OCI-LY1 (cell line): ENCODE results near the gene DACT2.
"Not testable (repeated sequence)": the region's sequence is repeated elsewhere in the genome, so short reads cannot be mapped to it uniquely, and the experiment has no call there.

ENCODE experiments used
- H2AFZ ChIP-seq: fragments of 200-600 bp; sonication (generic), shearing (Covaris generic); 2 replicates; pipeline ENCODE4 v1.6.0; 2014; ENCODE audit warnings: antibody characterized with exemption, mild to moderate bottlenecking, low read length
- H3F3A ChIP-seq: fragments of 200-600 bp; sonication (generic), shearing (Covaris generic); 2 replicates; pipeline ENCODE4 v1.6.0; 2014; ENCODE audit warnings: mild to moderate bottlenecking, antibody characterized with exemption, low read length, moderate library complexity; ENCODE audit not compliant: insufficient read depth
- H3K27ac ChIP-seq: fragments of 200-600 bp; sonication (generic); 2 replicates; pipeline ENCODE4 v1.5.1; 2014; ENCODE audit warnings: low read length, mixed run types, mild to moderate bottlenecking, low read depth; ENCODE audit not compliant: poor library complexity, severe bottlenecking
- H3K27me3 ChIP-seq: fragments of 200-600 bp; sonication (generic); 2 replicates; pipeline ENCODE4 v1.6.0; 2014; ENCODE audit warnings: antibody characterized with exemption, mild to moderate bottlenecking, low read length, moderate library complexity; ENCODE audit not compliant: insufficient read depth
- H3K36me3 ChIP-seq: fragments of 200-600 bp; sonication (generic); 2 replicates; pipeline ENCODE4 v1.6.1; 2014; ENCODE audit warnings: mild to moderate bottlenecking, antibody characterized with exemption, low read length, moderate library complexity, mixed read lengths; ENCODE audit not compliant: insufficient read depth
- H3K4me1 ChIP-seq: fragments of 200-600 bp; sonication (generic); 2 replicates; pipeline ENCODE4 v1.5.1; 2014; ENCODE audit warnings: mild to moderate bottlenecking, low read length, moderate library complexity; ENCODE audit not compliant: insufficient read depth, severe bottlenecking
- H3K4me2 ChIP-seq: fragments of 200-600 bp; sonication (generic), shearing (Covaris generic); 2 replicates; pipeline ENCODE4 v1.6.1; 2014; ENCODE audit warnings: low read length
- H3K4me3 ChIP-seq: fragments of 200-600 bp; sonication (generic); 2 replicates; pipeline ENCODE4 v1.5.1; 2014; ENCODE audit warnings: low read length, low read depth, mild to moderate bottlenecking, mixed read lengths; ENCODE audit not compliant: poor library complexity, severe bottlenecking
- H3K79me2 ChIP-seq: fragments of 200-600 bp; shearing (Covaris generic); 2 replicates; pipeline ENCODE4 v1.6.1; 2016; ENCODE audit warnings: mixed run types, low read length, mixed read lengths; ENCODE audit not compliant: insufficient read depth
- H3K9ac ChIP-seq: fragments of 200-600 bp; sonication (generic), shearing (Covaris generic); 2 replicates; pipeline ENCODE4 v1.6.1; 2014; ENCODE audit warnings: mild to moderate bottlenecking, low read length, mixed read lengths
- H3K9me2 ChIP-seq: fragments of 200-600 bp; sonication (generic), shearing (Covaris generic); 2 replicates; pipeline ENCODE4 v1.6.1; 2014; ENCODE audit warnings: low read depth, mild to moderate bottlenecking, low read length, mixed read lengths
- H3K9me3 ChIP-seq: fragments of 200-600 bp; shearing (Covaris generic); 2 replicates; pipeline ENCODE4 v1.6.1; 2014; ENCODE audit warnings: low read length, mixed read lengths
- H4K20me1 ChIP-seq: fragments of 200-600 bp; sonication (generic), shearing (Covaris generic); 2 replicates; pipeline ENCODE4 v1.6.0; 2016; ENCODE audit warnings: mild to moderate bottlenecking, low read length; ENCODE audit not compliant: insufficient read depth
- EZH2 ChIP-seq: fragments of 200-600 bp; sonication (generic), shearing (Covaris generic); IDR thresholded peaks from 2 replicates; pipeline ENCODE4 v1.8.0; 2017; ENCODE audit warnings: borderline replicate concordance, mixed run types, mild to moderate bottlenecking, antibody characterized with exemption, low read length, moderate library complexity, mixed read lengths
- TF ChIP-seq, protein P1 (sequence below): fragments of 200-600 bp; sonication (generic), shearing (Covaris generic); IDR thresholded peaks from 2 replicates; pipeline ENCODE4 v1.5.1; 2017; ENCODE audit warnings: mild to moderate bottlenecking, antibody characterized with exemption, low read length, moderate library complexity, mixed read lengths

Gene DACT2

DNA sequence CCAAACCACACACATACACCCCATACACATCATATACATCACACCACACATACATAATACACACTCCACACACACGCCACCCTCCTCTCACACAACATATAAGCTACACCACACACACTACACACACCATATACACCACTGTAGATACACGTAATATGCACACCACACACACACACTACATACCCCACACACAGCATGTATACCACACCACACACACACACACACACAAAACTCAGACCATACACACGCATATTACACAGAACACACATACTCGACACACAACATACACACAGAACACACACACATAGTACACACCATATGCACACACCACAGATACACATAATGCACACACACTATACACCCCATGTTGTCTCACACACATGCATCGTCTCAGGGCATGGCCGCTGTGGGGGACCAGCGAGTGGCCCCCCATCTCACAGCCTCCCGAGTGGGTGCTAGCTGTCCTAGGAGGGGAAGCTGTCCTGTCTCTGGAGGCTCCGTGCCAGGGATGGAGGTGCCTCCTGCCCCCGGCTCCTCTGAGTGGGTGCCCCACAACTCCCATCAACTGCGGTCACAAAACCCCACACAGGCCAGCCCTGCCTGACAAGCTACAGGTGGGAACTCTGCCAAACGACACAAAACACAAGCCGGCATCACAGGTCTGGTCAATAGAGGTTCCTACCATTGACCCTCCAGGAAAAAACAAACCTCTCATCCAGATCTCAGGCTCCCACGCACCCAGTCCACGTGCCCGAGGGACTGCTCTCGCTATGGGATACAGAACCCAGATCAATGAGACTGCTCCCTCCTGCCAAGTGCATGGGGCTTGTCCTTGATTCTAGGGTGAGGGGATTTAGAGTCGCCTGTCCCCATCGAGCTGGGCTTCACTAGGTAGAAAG is 49.1 kb downstream of the DACT2 start:
- Histone ChIP-seq H3K36me3 (no peaks in the 10 kb centered on the region), H4K20me1 (no peaks in the 10 kb centered on the region), H3K27ac (no peak overlapping the region), H3K9me3 (no peaks in the 10 kb centered on the region), H3K9me2 (no peaks in the 10 kb centered on the region), H3K4me1 (no peaks in the 10 kb centered on the region), H3K79me2 (no peaks in the 10 kb centered on the region), H3K4me3 (no peak overlapping the region), H3F3A (no peaks in the 10 kb centered on the region), H3K9ac (no peak overlapping the region), H3K27me3 (no peaks in the 10 kb centered on the region), H2AFZ (no peak overlapping the region), H3K4me2 (no peak overlapping the region)
- no peak for TF ChIP-seq EZH2
- TF ChIP-seq, protein P1, sequence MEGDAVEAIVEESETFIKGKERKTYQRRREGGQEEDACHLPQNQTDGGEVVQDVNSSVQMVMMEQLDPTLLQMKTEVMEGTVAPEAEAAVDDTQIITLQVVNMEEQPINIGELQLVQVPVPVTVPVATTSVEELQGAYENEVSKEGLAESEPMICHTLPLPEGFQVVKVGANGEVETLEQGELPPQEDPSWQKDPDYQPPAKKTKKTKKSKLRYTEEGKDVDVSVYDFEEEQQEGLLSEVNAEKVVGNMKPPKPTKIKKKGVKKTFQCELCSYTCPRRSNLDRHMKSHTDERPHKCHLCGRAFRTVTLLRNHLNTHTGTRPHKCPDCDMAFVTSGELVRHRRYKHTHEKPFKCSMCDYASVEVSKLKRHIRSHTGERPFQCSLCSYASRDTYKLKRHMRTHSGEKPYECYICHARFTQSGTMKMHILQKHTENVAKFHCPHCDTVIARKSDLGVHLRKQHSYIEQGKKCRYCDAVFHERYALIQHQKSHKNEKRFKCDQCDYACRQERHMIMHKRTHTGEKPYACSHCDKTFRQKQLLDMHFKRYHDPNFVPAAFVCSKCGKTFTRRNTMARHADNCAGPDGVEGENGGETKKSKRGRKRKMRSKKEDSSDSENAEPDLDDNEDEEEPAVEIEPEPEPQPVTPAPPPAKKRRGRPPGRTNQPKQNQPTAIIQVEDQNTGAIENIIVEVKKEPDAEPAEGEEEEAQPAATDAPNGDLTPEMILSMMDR, result no peak

DNA sequence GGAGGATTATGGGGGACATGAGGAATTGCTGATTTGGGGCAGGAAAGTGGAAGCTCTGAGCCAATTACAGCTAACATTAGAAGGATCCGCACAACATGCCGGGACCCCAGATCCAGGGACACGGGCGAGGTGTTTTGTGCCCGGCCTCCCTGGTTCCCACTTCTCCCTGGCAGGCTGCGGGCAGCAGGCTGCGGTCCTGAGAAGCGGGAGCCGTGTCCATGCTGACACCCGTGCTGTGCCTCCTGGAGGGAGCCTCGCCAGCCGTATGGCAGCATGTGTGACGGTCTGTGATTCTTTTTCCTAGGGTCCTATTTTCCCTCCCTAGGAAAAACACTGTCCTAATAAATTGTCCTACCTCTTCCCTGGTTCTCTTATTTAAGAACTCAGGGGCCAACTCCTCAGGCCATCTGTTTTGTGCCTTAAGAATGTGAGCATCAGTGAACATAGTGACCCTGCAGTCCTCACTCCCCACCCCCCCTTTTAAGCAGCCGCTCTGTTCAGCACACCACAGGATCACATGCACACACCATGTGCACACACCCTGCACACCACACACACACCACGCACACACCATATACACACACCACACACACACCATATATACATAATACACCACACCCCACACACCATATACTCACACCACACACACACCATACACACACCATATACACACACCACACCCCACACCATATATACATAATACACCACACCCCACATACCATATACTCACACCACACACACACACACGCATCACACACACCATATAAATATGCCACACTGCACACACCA is 49.9 kb downstream of the DACT2 start:
- no peak overlapping the region for H3K27ac ChIP-seq
- H3K4me1 ChIP-seq, result no peaks in the 10 kb centered on the region
- no peaks in the 10 kb centered on the region for H3K79me2 ChIP-seq
- no peaks in the 10 kb centered on the region for H3K27me3 ChIP-seq
- no peak overlapping the region for H2AFZ ChIP-seq
- no peaks in the 10 kb centered on the region for H3K36me3 ChIP-seq
- no peak overlapping the region for H3K9ac ChIP-seq
- TF ChIP-seq, protein P1, result no peak
- TF ChIP-seq EZH2, result no peak
- H3K9me3 ChIP-seq, result no peaks in the 10 kb centered on the region
- H3K9me2 ChIP-seq, result no peaks in the 10 kb centered on the region
- no peaks in the 10 kb centered on the region for H3F3A ChIP-seq
- no peak overlapping the region for H3K4me3 ChIP-seq
- no peak overlapping the region for H3K4me2 ChIP-seq
- H4K20me1 ChIP-seq, result no peaks in the 10 kb centered on the region

DNA sequence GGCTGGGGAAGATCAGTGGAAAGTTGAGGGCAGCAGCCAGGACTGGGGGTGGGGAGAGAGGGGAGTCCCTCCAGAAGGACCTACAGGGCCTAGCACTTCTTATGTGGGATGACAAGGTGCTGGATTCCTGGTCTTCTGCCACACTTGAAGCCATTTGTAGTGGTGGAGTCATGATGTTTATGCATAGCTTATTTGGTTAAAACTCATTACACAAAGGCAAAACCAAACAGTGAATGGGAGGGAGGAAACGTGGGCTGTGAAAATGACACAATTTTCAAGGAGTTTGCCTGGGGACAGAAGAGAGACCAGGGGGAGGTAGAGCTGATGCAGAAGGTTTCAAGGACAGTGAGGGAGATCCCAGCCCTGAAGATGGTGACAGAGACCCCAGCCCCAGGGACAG is 50.8 kb downstream of the DACT2 start:
- no peaks in the 10 kb centered on the region for H3K9me3 ChIP-seq
- TF ChIP-seq, protein P1, result no peak
- no peak for TF ChIP-seq EZH2
- no peaks in the 10 kb centered on the region for H3K27me3 ChIP-seq
- H3K4me2 ChIP-seq, result no peak overlapping the region
- no peaks in the 10 kb centered on the region for H3K79me2 ChIP-seq
- no peaks in the 10 kb centered on the region for H3F3A ChIP-seq
- H3K9ac ChIP-seq, result no peak overlapping the region
- no peak overlapping the region for H3K27ac ChIP-seq
- no peaks in the 10 kb centered on the region for H3K9me2 ChIP-seq
- no peaks in the 10 kb centered on the region for H3K36me3 ChIP-seq
- no peak overlapping the region for H2AFZ ChIP-seq
- no peaks in the 10 kb centered on the region for H4K20me1 ChIP-seq
- no peak overlapping the region for H3K4me3 ChIP-seq
- no peaks in the 10 kb centered on the region for H3K4me1 ChIP-seq

DNA sequence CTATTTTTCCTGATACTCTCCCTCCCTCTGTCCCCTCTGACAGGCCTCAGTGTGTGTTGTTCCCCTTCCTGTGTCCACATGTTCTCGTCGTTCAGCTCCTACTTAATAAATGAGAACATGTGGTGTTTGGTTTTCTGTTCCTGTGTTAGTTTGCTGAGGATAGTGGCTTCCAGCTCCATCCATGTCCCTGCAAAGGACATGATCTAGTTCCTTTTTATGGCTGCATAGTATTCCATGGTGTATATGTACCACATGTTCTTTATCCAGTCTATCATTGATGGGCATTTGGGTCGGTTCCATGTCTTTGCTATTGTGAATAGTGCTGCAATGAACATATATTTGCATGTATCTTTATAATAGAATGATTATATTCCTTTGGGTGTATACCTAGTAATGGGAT is 51.8 kb downstream of the DACT2 start:
- H3K9me3 ChIP-seq, H2AFZ ChIP-seq, H3K79me2 ChIP-seq, H3K27ac ChIP-seq, H3K4me3 ChIP-seq, H3K36me3 ChIP-seq, H4K20me1 ChIP-seq, H3K9ac ChIP-seq, H3F3A ChIP-seq, H3K9me2 ChIP-seq, H3K4me1 ChIP-seq, H3K4me2 ChIP-seq, H3K27me3 ChIP-seq: not testable (repeated sequence)
